Measurements from ENCODE around the gene ZNF816. TPM values are rescaled to one million over a fixed set of nuclear protein-coding genes. Genes with fewer than 3 reads are reported as not detected.
"Not testable (repeated sequence)": the region's sequence is repeated elsewhere in the genome, so short reads cannot be mapped to it uniquely, and the experiment has no call there.

ZNF816 gene
- total RNA-seq, 2 donors from 2014 or later = 12.8 to 14.2 TPM

DNA sequence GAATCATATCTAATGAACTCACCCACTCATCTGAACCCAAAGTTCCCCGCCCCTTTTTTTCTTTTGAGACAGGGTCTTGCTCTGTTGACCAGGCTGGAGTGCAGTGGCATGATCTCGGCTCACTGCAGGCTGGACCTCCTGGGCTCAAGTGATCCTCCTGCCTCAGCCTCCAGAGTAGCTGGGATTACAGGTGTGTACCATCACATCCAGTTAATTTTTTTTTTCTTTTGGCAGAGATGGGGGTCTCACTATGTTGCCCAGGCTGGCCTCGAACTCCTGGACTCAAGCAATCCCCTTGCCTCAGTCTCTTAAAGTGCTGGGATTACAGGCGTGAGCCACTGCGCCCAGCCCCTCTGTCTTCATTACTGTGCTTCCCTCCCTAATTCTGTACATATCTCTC is 21.8 kb downstream of the ZNF816 start:
- DNase-seq; intact Hi-C loops (cut with DNase I, micrococcal nuclease); ATAC-seq: not testable (repeated sequence)

DNA sequence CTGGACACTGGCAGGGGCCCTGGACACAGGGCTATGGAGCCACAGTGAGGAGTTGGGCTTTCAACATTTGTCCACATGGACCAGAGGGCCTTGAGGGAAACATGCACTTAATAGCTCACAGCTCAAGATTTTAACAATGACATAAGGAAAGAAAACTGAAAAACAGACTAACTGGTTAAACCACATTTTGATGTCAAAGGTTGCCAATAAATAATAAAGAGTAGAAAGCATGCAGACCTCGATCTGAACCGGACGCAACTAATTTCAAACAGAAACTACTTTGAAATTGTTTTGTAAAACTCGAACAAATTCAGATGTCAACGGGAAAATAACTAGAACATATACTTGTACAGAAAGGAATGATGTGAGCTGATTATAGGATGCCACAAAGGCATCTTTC is 23.9 kb downstream of the ZNF816 start:
- intact Hi-C loops (cut with DNase I, micrococcal nuclease) = no loop called here
- no peak for DNase-seq

DNA sequence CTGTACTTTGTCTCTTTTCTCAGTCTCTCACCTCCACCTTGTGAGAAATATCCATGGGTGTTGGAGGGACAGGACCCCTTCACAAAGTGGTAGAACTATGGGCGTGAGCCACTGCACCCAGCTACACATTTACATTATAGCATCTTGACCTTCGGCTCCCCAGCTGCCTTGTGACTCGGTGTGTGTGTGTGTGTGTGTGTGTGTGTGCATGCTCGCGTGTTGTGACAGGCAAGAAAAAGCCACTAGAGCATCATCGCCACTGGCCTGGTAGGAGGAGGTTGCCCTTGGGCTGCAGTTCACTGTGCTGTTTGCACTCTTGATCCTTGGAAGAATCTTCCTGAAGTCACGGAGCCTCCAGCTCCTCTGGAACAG is 25.7 kb downstream of the ZNF816 start:
- intact Hi-C loops (cut with DNase I, micrococcal nuclease) = no loop called here
- no peak for DNase-seq
- peak; percentile 43 for ATAC-seq

More for the DNA sequence above, 23.9 kb downstream of the ZNF816 start:
- ATAC-seq = no peak

DNA sequence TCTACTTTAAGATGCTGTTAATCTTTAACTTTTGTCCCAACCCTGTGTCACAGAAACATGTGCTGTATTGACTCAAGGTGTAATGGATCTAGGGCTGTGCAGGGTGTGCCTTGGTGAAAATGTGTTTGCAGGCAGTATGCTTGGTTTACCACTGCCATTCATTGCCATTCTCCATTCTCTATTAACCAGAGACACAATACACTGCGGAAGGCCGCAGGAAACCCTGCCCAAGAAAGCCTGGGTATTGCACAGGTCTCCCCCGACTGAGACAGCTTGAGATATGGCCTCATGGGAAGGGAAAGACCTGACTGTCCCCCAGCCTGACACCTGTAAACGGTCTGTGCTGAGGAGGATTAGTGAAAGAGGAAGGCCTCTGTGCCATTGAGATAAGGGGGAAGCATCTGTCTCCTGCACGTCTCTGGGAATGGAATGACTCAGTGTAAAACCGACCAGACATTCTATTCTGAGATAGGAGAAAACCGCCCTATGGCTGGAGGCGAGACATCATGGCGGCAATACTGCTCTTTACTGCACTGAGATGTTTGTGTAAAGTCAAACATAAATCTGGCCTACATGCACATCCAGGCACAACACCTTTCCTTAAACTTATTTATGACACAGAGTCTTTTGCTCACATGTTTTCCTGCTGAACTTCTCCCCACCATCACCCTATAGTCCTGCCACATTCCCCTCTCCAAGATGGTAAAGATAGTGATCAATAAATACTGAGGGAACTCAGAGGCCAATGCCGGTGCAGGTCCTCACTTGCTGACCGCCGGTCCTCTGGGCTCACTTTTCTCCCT is 26.3 kb downstream of the ZNF816 start:
- DNase-seq = peak; percentile 51 to 63
- ATAC-seq = peak; percentile 89
- intact Hi-C loops (cut with DNase I, micrococcal nuclease) = no loop called here

DNA sequence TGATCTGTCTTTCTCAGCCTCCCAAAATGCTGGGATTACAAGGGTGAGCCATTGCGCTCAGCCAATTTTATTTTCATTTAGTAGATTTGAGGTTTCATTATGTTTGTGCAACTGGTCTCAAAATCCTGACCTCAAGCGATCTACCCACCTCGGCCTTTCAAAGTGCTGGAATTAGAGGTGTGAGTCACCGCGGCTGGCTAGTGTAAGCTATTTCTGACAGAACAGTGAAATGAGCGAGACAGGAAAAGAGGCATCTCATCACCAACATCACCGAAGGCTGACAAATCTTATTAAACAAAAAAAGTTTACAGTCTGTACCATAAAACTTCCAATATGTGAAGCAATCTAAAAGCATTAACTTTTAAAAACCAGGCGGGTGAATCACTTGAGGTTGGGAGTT is 27.2 kb downstream of the ZNF816 start:
- intact Hi-C loops (cut with DNase I, micrococcal nuclease) = no loop called here
- DNase-seq (peak in 1 of 2 donors; percentile 45), ATAC-seq (peak; percentile 41)

DNA sequence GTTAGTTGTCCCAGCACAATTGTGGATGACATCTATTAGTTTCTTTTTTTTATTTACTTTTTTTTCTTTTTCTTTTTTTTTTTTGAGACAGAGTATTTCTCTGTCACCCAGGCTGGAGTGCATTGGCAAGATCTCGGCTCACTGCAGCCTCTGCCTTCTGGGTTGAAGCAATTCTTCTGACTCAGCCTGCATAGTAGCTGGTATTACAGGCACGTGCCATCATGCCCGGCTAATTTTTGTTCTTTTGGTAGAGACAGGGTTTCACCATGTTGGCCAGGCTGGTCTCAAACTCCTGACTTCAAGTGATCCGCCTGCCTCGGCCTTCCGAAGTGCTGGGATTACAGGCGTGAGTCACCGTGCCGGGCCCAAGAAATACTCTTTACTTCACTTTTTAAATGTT is 38.0 kb downstream of the ZNF816 start:
- ATAC-seq; intact Hi-C loops (cut with DNase I, micrococcal nuclease); DNase-seq: not testable (repeated sequence)

DNA sequence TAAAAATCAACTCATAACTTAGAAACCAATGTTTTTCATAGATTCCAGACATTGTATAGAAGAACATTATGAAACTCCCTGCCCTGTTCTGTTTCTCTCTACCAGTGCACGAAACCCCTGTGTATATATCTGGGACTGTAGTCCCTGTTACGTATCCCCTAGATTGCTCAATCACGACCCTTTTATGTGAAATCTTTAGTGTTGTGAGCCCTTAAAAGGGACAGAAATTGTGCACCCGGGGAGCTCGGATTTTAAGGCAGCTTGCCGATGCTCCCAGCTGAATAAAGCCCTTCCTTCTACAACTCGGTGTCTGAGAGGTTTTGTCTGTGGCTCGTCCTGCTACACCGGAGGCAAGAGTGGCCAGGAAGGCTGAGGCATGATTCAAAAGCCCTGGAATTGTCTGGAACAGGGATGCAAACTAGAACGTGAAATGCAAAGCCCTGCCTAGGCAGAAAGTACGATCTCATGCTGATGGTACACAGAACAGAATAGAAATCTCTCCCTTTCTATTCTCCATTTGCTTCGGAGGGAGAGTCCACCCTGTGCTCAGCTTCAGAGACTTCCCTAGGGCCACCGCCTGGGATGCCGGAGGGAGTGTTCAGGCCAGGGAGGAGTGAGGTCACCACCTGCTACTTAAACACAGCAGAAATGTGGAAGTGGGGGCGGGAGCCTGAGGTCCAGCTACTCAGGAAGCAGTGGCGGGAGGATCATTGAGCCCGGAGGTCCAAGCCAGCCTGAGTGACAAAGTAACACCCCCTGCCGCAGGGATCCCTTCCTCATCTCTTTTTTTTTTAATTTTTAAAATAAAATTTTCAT is 38.7 kb downstream of the ZNF816 start:
- ATAC-seq = peak; percentile 70
- peak; percentile 77 to 87 for DNase-seq
- intact Hi-C loops (cut with DNase I, micrococcal nuclease) = no loop called here

DNA sequence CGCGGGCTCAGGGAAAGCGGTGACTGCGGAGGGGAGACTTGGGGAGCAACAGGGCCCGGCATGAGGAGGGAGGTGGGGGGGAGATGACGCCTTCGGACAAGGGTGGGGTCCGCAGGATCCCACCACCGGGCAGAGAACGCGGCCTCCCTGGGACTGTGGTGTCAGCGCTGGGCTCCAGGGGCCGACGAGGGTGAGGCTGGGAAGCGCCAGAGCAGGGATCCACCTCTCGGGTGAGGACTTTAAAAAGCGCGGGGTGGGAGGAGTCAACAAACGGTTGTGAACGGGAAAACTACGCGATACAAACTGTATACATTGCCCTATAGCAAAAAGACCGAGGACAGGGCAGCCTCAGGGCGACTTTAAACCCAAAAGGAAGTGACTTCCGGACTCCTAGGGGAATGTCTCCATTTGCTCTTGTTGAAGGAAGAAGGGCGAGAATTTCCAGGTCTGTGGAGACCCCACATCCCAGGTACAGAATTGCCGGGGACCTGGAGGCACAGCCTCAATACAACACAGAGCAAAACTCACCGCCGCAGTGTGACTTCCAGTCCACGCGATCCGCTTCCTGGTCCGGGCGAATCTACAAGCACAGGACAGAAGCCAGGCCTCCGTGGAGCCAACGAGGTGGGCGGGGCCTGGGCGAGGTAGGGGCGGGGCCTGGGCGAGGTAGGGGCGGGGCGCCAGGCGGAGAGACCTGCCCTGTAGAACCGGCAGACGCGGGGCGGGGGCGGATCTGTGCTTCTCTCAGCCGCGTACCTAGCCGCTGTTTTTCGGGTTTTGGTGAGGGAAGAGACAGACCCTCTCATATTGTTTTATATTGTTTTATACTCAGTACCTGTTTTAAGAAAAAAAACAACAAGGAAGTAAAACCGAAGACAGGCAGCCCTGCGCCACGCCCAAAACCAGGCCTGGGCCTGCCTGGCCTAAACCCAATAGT is 39.6 kb downstream of the ZNF816 start, which contains the start of gene ZNF888:
TSS of gene ZNF888 (minus strand) at position 588 of the 937 bp plus-strand sequence. CDS start 5,555 bp downstream, outside the sequence.
- ATAC-seq (peak; percentile 95), DNase-seq (peak; percentile 89 to 96)
- intact Hi-C loops (cut with DNase I, micrococcal nuclease) = no loop called here

DNA sequence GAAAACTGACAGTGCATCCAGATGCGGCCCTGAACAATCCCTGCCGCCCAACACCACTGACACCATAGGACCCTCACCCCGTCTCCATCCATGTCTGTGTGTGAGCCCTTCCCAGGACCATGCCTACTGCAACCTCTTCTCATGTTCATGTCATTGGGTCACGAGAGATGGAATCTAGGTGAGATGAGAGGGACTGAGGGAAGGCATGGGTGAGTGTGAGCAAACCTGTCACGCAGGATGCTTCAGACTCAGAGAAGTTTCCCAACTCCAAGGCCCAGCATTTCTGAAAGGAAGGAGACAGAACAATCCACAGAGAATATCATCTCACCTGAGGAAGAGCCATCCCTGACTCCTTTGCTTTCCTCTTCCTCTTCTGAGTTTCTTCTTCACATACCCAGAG is 45.1 kb downstream of the ZNF816 start:
- DNase-seq (no peak), ATAC-seq (no peak)
- intact Hi-C loops (cut with DNase I, micrococcal nuclease) = no loop called here

DNA sequence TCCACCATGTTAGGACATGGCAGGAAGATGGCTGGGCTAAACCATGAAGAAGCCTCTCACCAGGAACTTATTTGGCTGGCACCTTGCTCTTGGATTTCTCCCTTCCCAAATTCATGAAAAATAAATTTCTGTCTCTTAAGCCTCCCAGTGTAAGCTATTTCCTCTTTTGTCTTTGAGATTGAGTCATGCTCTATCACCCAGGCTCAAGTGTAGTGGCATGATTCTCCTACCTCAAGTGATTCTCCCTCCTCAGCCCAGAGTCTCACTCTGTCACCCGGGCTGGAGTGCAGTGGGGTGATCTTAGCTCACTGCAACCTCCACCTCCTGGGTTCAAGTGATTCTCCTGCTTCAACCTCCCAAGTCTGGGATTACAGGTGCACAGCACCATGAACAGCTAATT is 52.0 kb downstream of the ZNF816 start:
- no peak for ATAC-seq

DNA sequence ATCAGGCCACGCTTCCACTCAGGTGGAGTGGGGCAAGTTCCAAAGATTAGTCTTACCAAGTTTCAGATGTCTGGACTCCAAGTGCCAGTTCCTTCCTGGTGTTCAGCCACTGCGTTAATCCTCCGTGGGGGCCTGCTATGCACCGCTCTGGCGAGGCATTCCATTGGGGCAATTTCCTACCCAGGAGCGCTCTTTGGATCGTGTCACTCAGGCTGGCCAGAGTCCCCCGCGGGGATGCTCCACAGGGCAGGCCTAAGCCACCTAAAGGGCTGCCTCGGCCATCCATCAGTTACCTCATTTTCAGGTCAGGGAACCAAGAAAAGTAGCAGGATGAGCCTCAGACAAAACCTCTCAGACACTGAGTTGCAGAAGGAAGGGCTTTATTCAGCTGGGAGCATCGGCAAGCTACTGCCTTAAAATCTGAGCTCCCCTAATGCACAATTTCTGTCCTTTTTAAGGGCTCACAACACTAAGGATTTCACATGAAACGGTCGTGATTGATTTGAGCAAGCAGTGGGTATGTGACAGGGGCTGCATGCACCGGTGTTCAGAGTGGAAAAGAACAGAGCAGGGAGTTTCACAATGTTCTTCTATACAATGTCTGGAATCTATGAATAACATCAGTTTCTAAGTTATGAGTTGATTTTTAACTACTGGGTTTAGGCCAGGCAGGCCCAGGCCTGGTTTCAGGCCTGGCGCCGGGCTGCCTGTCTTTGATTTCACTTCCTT is 58.5 kb downstream of the ZNF816 start:
- DNase-seq; intact Hi-C loops (cut with DNase I, micrococcal nuclease); ATAC-seq: not testable (repeated sequence)

More for the DNA sequence above, 52.0 kb downstream of the ZNF816 start:
- intact Hi-C loops (cut with DNase I, micrococcal nuclease) = no loop called here
- DNase-seq = no peak

DNA sequence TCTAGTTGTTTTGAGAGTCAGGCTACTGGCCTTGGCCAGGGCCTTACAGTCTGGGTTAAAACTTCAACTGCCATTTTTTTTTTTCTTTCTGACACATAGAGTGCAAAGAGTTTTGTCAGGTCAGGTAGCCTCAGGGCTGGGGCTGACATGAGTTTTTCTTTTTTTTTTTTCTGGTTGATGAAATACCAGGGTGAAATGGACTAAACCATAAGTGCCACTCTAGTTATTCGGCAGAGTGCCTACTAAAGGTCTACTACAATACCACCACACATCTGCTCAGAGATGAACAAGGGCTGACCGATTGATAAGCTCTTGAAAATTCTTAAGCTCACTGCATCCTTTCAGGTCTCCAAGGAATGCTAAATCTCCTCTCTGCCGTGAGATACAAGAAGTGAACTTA is 60.8 kb downstream of the ZNF816 start:
- DNase-seq = no peak
- intact Hi-C loops (cut with DNase I, micrococcal nuclease) = no loop called here
- no peak for ATAC-seq

Other genes with a start within 250 kb of the ZNF816 start
- gene ZNF611, start 227.8 kb downstream of the ZNF816 start, total RNA-seq = 10 to 100 TPM; 13.1 to 15.6 TPM
- gene ZNF600, start 176.1 kb downstream of the ZNF816 start, total RNA-seq = 10 to 100 TPM; 11.8 to 12.0 TPM
- gene ZNF28, start 141.2 kb downstream of the ZNF816 start, total RNA-seq = 10 to 100 TPM; 20.2 to 24.2 TPM
- gene ZNF468, start 105.3 kb downstream of the ZNF816 start, total RNA-seq = 10 to 100 TPM; 16.0 to 23.4 TPM
- 10 to 100 TPM; 14.6 to 20.9 TPM for gene ZNF320, start 65.2 kb downstream of the ZNF816 start, total RNA-seq
- gene ZNF888, start 39.5 kb downstream of the ZNF816 start, total RNA-seq = 10 to 100 TPM; 11.4 to 18.3 TPM
- gene ERVV-1, start 51.0 kb upstream of the ZNF816 start, total RNA-seq = not detected
- gene ERVV-2, start 81.9 kb upstream of the ZNF816 start, total RNA-seq = not detected
- 10 to 100 TPM; 20.4 to 21.2 TPM for gene ZNF160, start 140.5 kb upstream of the ZNF816 start, total RNA-seq
- gene ZNF415, start 170.0 kb upstream of the ZNF816 start, total RNA-seq = 1 to 10 TPM; 6.1 to 7.2 TPM
- gene ZNF347, start 196.2 kb upstream of the ZNF816 start, total RNA-seq = 1 to 10 TPM; 6.3 to 8.0 TPM
- gene ZNF665, start 230.5 kb upstream of the ZNF816 start, total RNA-seq = 1 to 10 TPM; 1.8 to 2.0 TPM